Activated CD4-positive, alpha-beta T cell treated with anti-CD3 and anti-CD28 coated beads, Interleukin-2, Interleukin-4, amounts not matched to agents 100 ng/mL and 50 ng/mL, durations not matched to agents 16 hours and 8 hours (primary cell): ENCODE results near the gene TNFSF13.
"Not testable (repeated sequence)": the region's sequence is repeated elsewhere in the genome, so short reads cannot be mapped to it uniquely, and the experiment has no call there.

Source experiments
- DNase-seq: peaks from one replicate; pipeline ENCODE4 v3.0.0-alpha.2; 2020; ENCODE audit warnings: low spot score

The TNFSF13 gene

DNA sequence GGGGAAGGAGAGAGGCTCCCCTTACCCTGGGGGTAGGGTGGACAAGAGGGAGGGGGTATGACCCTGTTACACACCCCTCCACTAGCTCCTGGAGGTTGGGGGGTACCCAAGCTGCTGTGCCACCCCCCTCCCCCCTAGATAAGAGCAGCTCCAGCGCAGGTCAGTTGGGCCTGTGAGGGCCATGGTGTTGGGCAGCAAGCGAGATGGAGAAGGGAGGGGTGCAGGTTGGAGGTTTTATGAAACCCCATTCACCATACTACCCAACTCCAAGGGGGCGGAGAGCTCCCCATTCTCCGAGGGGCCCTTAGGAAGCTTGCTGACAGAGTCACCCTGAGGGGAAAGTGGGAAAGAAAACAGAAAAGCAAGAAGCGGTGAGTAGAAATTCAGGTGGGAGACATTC is 33.0 kb downstream of the TNFSF13 start:
- DNase-seq = no peak

GRCh38 chr17:7592422-7593021 is 34.0 kb downstream of the TNFSF13 start:
- DNase-seq = no peak

DNA sequence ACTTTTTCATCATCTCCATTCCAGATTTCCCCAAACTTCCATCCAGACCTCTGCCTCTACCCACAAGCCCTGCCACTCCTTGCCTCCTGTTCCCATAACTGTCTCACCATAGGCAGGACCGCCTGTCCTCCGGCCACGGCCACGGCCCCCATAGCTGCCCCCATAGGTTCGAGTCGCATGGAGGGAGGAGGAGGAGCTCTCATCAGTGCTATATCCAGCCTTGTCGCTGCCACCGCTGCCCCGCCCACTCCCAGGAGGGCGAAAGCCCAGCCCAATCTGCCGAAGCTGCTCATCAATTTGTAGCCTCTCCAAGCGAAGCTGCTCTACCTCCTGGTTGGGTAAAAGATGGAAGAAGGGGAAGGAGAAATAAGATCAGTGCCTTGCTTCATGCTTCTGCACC is 34.7 kb downstream of the TNFSF13 start:
- DNase-seq = no peak

GRCh38 chr17:7597561-7597960 is 39.0 kb downstream of the TNFSF13 start:
- not testable (repeated sequence) for DNase-seq

GRCh38 chr17:7606280-7606679 is 47.7 kb downstream of the TNFSF13 start:
- no peak for DNase-seq

GRCh38 chr17:7610641-7611040 is 52.1 kb downstream of the TNFSF13 start:
- no peak for DNase-seq
